HepG2 (cell line): ENCODE measurements around the gene PEAK1. TPM values are rescaled to one million over a fixed set of nuclear protein-coding genes. Genes with fewer than 3 reads are reported as not detected.

Source experiments
- ATAC-seq: fragments of 200-7000 bp; cut with Tn5 transposase; 3 replicates; pipeline ENCODE4 v1.9.1; 2020; ENCODE audit warnings: mild to moderate bottlenecking, moderate library complexity
- BruUV-seq: library from RNA; stranded (reverse); fragments of 400-500 nt; replicated peaks from 2 replicates; lab custom pipeline; 2021; lab: Mats Ljungman, UMichigan
- CTCF ChIA-PET: fragments of 300-600 bp; formaldehyde crosslinking; extraction: SDS; loops from one replicate; lab custom pipeline; 2021; ENCODE audit warnings: low total read pairs, inconsistent platforms, low intra/inter-chr PET ratio; lab: Yijun Ruan, JAX
- POLR2A ChIA-PET: fragments of 350-600 bp; sonication (Branson Sonifier 250); formaldehyde crosslinking; loops from one replicate; lab custom pipeline; 2020; ENCODE audit warnings: antibody characterized with exemption, inconsistent platforms; lab: Yijun Ruan, JAX
- DNase-seq: peaks from one replicate; pipeline ENCODE4 v3.0.0-alpha.2; 2015; ENCODE audit warnings: low spot score
- FAIRE-seq: peaks from 3 replicates; lab custom pipeline; 2011; peaks lifted over from hg19 to GRCh38; lab: Jason Lieb, UNC
- H2AFZ ChIP-seq: one replicate; pipeline ENCODE4 v1.6.1; 2011; ENCODE audit warnings: low read length, inconsistent platforms
- H3K27ac ChIP-seq: fragments of 300-600 bp; 3 replicates; pipeline ENCODE4 v1.8.0; 2011; ENCODE audit warnings: mixed run types, mild to moderate bottlenecking, mixed read lengths, low read length, inconsistent platforms; ENCODE audit not compliant: insufficient read depth; ENCODE audit errors: extremely low read length
- H3K27me3 ChIP-seq, 2 experiments: fragments of 200-600 bp in 1 of 2; 2 replicates in 1 of 2; 3 replicates in 1 of 2; pipeline versions ENCODE4 v1.6.0 to v1.8.0; 2011; ENCODE audit warnings: low read length in 2 of 2, mild to moderate bottlenecking in 2 of 2, moderate library complexity in 2 of 2, inconsistent platforms in 1 of 2; ENCODE audit not compliant: insufficient read depth in 2 of 2, control insufficient read depth in 1 of 2
- H3K36me3 ChIP-seq, 2 experiments: fragments of 200-600 bp in 1 of 2; replicated peaks in 1 of 2; 2 replicates in 1 of 2; 3 replicates in 1 of 2; pipeline versions ENCODE4 v1.5.1 to v1.8.0; 2011; ENCODE audit warnings: low read length in 2 of 2, inconsistent platforms in 1 of 2; ENCODE audit not compliant: insufficient read depth in 2 of 2, control insufficient read depth in 1 of 2
- H3K4me1 ChIP-seq: 2 replicates; pipeline ENCODE4 v1.5.1; 2012; ENCODE audit warnings: low read length, inconsistent platforms; ENCODE audit not compliant: insufficient read depth
- H3K4me2 ChIP-seq: 2 replicates; pipeline ENCODE4 v1.6.0; 2011; ENCODE audit warnings: low read depth, low read length, inconsistent platforms
- H3K4me3 ChIP-seq, 3 experiments: fragments of 200-600 bp in 1 of 3; sonication (generic), shearing (Covaris generic) in 1 of 3; replicated peaks in 1 of 3; 2 replicates each; pipeline ENCODE4 v1.5.1; 2011 to 2016; ENCODE audit warnings: low read length in 3 of 3, inconsistent platforms in 2 of 3, low read depth in 2 of 3, mild to moderate bottlenecking in 2 of 3, control low read depth in 1 of 3, mixed read lengths in 1 of 3; ENCODE audit not compliant: insufficient read depth in 1 of 3
- H3K79me2 ChIP-seq: one replicate; pipeline ENCODE4 v1.6.1; 2011; ENCODE audit warnings: low read length, inconsistent platforms; ENCODE audit not compliant: insufficient read depth
- H3K9ac ChIP-seq: 2 replicates; pipeline ENCODE4 v1.6.0; 2011; ENCODE audit warnings: mild to moderate bottlenecking, low read depth, low read length, inconsistent platforms; ENCODE audit not compliant: insufficient read depth
- H3K9me3 ChIP-seq: 2 replicates; pipeline ENCODE4 v1.5.1; 2012; ENCODE audit warnings: mild to moderate bottlenecking, low read length
- H4K20me1 ChIP-seq: 2 replicates; pipeline ENCODE4 v1.6.0; 2011; ENCODE audit warnings: inconsistent platforms, mild to moderate bottlenecking, low read length, moderate library complexity; ENCODE audit not compliant: insufficient read depth
- EHMT2 ChIP-seq: fragments of 200-600 bp; sonication (generic); IDR thresholded peaks from 2 replicates; pipeline ENCODE4 v1.7.0; 2017; ENCODE audit warnings: antibody characterized with exemption, low read depth, low read length, borderline replicate concordance
- FOXO1 ChIP-seq: sonication (generic); formaldehyde crosslinking; IDR thresholded peaks from 2 replicates; pipeline ENCODE4 v1.4.0; 2020; ENCODE audit warnings: missing genetic modification reagents
- IKZF1 ChIP-seq: fragments of 450-650 bp; IDR thresholded peaks from 2 replicates; pipeline ENCODE4 v1.7.1; 2016
- KAT8 ChIP-seq: IDR thresholded peaks from 2 replicates; pipeline ENCODE4 v1.6.1; 2016; ENCODE audit warnings: missing genetic modification reagents, missing compliant biosample characterization
- KMT2A ChIP-seq: sonication (generic); formaldehyde crosslinking; IDR thresholded peaks from 2 replicates; pipeline ENCODE4 v1.4.0; 2020; ENCODE audit warnings: missing genetic modification reagents
- SALL2 ChIP-seq: sonication (generic); formaldehyde crosslinking; IDR thresholded peaks from 2 replicates; pipeline ENCODE4 v1.8.1; 2023; ENCODE audit warnings: mild to moderate bottlenecking, missing genetic modification reagents, inconsistent platforms
- SAP130 ChIP-seq: IDR thresholded peaks from 2 replicates; pipeline ENCODE4 v1.6.1; 2016; ENCODE audit warnings: low read depth
- SIN3A ChIP-seq: IDR thresholded peaks from 2 replicates; pipeline ENCODE4 v1.6.1; 2011; ENCODE audit warnings: low read depth, mild to moderate bottlenecking, control low read depth, low read length, borderline replicate concordance
- ZBTB20 ChIP-seq: sonication (generic); formaldehyde crosslinking; IDR thresholded peaks from 2 replicates; pipeline ENCODE4 v1.8.1; 2023; ENCODE audit warnings: missing genetic modification reagents, low read depth, mild to moderate bottlenecking, borderline replicate concordance
- ZBTB7A ChIP-seq: sonication (generic); formaldehyde crosslinking; IDR thresholded peaks from 2 replicates; pipeline ENCODE4 v1.8.0; 2022; ENCODE audit warnings: mild to moderate bottlenecking, missing genetic modification reagents
- ZNF224 ChIP-seq: sonication (generic); formaldehyde crosslinking; IDR thresholded peaks from 2 replicates; pipeline ENCODE4 v1.5.0; 2020; ENCODE audit warnings: mild to moderate bottlenecking, missing genetic modification reagents
- ZNF225 ChIP-seq: sonication (generic); formaldehyde crosslinking; IDR thresholded peaks from 2 replicates; pipeline ENCODE4 v1.4.0; 2020; ENCODE audit warnings: mild to moderate bottlenecking, missing genetic modification reagents
- ZNF333 ChIP-seq: sonication (generic); formaldehyde crosslinking; IDR thresholded peaks from 2 replicates; pipeline ENCODE4 v1.4.0; 2020; ENCODE audit warnings: mild to moderate bottlenecking, missing genetic modification reagents, borderline replicate concordance
- ZNF484 ChIP-seq: sonication (generic); formaldehyde crosslinking; IDR thresholded peaks from 2 replicates; pipeline ENCODE4 v1.5.1; 2020; ENCODE audit warnings: mild to moderate bottlenecking, low read depth, missing genetic modification reagents, borderline replicate concordance
- ZNF563 ChIP-seq: sonication (generic); formaldehyde crosslinking; IDR thresholded peaks from 2 replicates; pipeline ENCODE4 v1.8.0; 2022; ENCODE audit warnings: mild to moderate bottlenecking, moderate library complexity, missing genetic modification reagents
- ZNF598 ChIP-seq: sonication (generic); formaldehyde crosslinking; IDR thresholded peaks from 2 replicates; pipeline ENCODE4 v1.5.1; 2020; ENCODE audit warnings: mild to moderate bottlenecking, missing genetic modification reagents, borderline replicate concordance
- ZNF629 ChIP-seq: sonication (generic); formaldehyde crosslinking; conservative IDR thresholded peaks from 2 replicates; pipeline ENCODE4 v1.5.0; 2020; ENCODE audit warnings: missing genetic modification reagents
- ZNF713 ChIP-seq: sonication (generic); formaldehyde crosslinking; IDR thresholded peaks from 2 replicates; pipeline ENCODE4 v1.4.0; 2020; ENCODE audit warnings: mild to moderate bottlenecking, missing genetic modification reagents
- ZSCAN30 ChIP-seq: sonication (generic); formaldehyde crosslinking; IDR thresholded peaks from 2 replicates; pipeline ENCODE4 v1.5.0; 2020; ENCODE audit warnings: mild to moderate bottlenecking, missing genetic modification reagents
- in situ Hi-C: cut with HindIII; loops from 2 replicates; pipeline ENCODE4 v1.10.0; 2017; ENCODE audit warnings: low pct_unique_long_range_greater_than_20kb; ENCODE audit not compliant: extremely low pct_ligation_motif_present
- intact Hi-C: fragments of 100-400 bp; cut with micrococcal nuclease; formaldehyde crosslinking; loops from one replicate; pipeline ENCODE4 v1.10.0; 2022; ENCODE audit not compliant: unreplicated experiment
- polyA plus RNA-seq, 8 experiments: library from polyadenylated mRNA; depleted of rRNA in 3 of 8; stranded (reverse) in 7 of 8; unstranded in 1 of 8; fragments of >200 nt; fragmentation: Illumina TruSeq in 4 of 8; extraction: Trizol in 4 of 8; gene quantifications; 2 replicates each; pipeline versions ENCODE4 v1.2.1 to v1.2.3, GENCODE V29; 2011 to 2016; ENCODE audit warnings: low read depth in 4 of 8, missing spikeins in 1 of 8, mixed read lengths in 1 of 8; ENCODE audit not compliant: insufficient read depth in 1 of 8
- total RNA-seq, 5 experiments: library from RNA; depleted of rRNA; stranded (reverse); fragments of >200 nt; fragmentation: Illumina TruSeq; extraction: Trizol; gene quantifications; 2 replicates each; pipeline ENCODE4 v1.2.3, GENCODE V29; 2016; ENCODE audit warnings: low read depth in 1 of 5
- TF ChIP-seq, protein P1 (sequence below): sonication (generic); formaldehyde crosslinking; IDR thresholded peaks from 2 replicates; pipeline ENCODE4 v1.4.0; 2020; ENCODE audit warnings: missing genetic modification reagents

Gene PEAK1
- total and polyA plus RNA-seq, 2 of the 13 experiments (the other 11 are each of a cell fraction or from before 2014, with no cell fraction given): 6.0 to 6.6 TPM

DNA sequence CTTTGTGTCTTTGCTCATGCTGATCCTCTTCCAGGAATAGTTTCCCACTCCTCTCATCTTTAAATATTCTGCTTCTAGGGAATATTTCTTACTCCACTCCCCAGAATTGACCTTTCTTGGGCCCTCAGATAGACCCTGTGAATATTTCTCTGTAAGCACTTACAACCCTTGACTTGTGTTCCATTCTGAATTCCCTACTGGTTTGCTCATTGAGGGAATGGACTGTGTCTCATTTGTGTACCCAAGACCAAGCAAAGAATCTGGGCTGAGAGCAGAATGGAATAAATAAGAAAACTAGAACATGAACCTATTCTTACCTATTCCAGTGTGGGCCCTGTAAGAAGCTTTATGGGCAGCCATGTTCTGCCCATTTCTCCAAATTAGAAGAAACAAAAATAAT is 276.3 kb downstream of the PEAK1 start:
- Histone ChIP-seq H3K9me3 (peaks cover 14% of the 10 kb centered on the region; the same call in 1 of the 2 replicates), H4K20me1 (no peaks in the 10 kb centered on the region), H3K9ac (no peak overlapping the region), H3K4me3 (no peak overlapping the region), H3K27me3 (no peaks in the 10 kb centered on the region), H3K4me1 (peaks cover 20% of the 10 kb centered on the region), H3K27ac (no peak overlapping the region), H3K36me3 (no peaks in the 10 kb centered on the region), H3K79me2 (no peaks in the 10 kb centered on the region), H3K4me2 (no peak overlapping the region), H2AFZ (no peak overlapping the region)
- intact Hi-C loops: no loop called here
- ChIA-PET POLR2A (no interaction called here), CTCF (no interaction called here)
- no peak for ATAC-seq
- in situ Hi-C loops: no loop called here
- FAIRE-seq: no peak
- TF ChIP-seq EHMT2: no peak
- TF ChIP-seq ZNF224 (CRISPR knock-in tag): no peak
- no peak for TF ChIP-seq SALL2 (CRISPR knock-in tag)
- TF ChIP-seq ZBTB20: no peak
- no peak for TF ChIP-seq FOXO1 (CRISPR knock-in tag)
- TF ChIP-seq ZNF563: no peak
- TF ChIP-seq, protein P1, sequence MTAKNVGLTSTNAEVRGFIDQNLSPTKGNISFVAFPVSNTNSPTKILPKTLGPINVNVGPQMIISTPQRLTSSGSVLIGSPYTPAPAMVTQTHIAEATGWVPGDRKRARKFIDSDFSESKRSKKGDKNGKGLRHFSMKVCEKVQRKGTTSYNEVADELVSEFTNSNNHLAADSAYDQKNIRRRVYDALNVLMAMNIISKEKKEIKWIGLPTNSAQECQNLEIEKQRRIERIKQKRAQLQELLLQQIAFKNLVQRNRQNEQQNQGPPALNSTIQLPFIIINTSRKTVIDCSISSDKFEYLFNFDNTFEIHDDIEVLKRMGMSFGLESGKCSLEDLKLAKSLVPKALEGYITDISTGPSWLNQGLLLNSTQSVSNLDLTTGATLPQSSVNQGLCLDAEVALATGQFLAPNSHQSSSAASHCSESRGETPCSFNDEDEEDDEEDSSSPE (CRISPR knock-in tag): no peak
- TF ChIP-seq SAP130 (CRISPR knock-in tag): no peak
- no peak for TF ChIP-seq ZNF629 (CRISPR knock-in tag)
- TF ChIP-seq ZNF713: no peak
- TF ChIP-seq ZNF225 (CRISPR knock-in tag): no peak
- no peak for TF ChIP-seq KMT2A (CRISPR knock-in tag)
- TF ChIP-seq IKZF1: no peak
- TF ChIP-seq ZSCAN30 (CRISPR knock-in tag): no peak
- TF ChIP-seq SIN3A: no peak
- TF ChIP-seq ZNF484 (CRISPR knock-in tag): no peak
- no peak for TF ChIP-seq ZBTB7A
- no peak for TF ChIP-seq KAT8 (CRISPR knock-in tag)
- no peak for TF ChIP-seq ZNF333 (CRISPR knock-in tag)
- TF ChIP-seq ZNF598 (CRISPR knock-in tag): no peak
- no TSS peak for BruUV-seq
- DNase-seq: no peak
